Subcutaneous abdominal adipose tissue (tissue), 5 donors: ENCODE measurements around the gene CDKN3.
"Not testable (repeated sequence)": the region's sequence is repeated elsewhere in the genome, so short reads cannot be mapped to it uniquely, and the experiment has no call there.

Source experiments
- H3K27ac ChIP-seq: one replicate; pipeline ENCODE4 v1.7.0; 2013; ENCODE audit warnings: low read depth, mild to moderate bottlenecking, inconsistent platforms, low read length, moderate library complexity
- H3K27me3 ChIP-seq, 5 donors: one replicate each; pipeline ENCODE4 v1.7.0; 2013; ENCODE audit warnings: low read length in 5 of 5, inconsistent platforms in 1 of 5; ENCODE audit not compliant: control insufficient read depth in 5 of 5, insufficient read depth in 4 of 5
- H3K36me3 ChIP-seq, 5 donors: one replicate each; pipeline ENCODE4 v1.7.0; 2013; ENCODE audit warnings: low read length in 5 of 5; ENCODE audit not compliant: control insufficient read depth in 5 of 5, insufficient read depth in 5 of 5
- H3K4me1 ChIP-seq, 5 donors: one replicate each; pipeline ENCODE4 v1.7.0; 2013; ENCODE audit warnings: low read length in 5 of 5, mild to moderate bottlenecking in 3 of 5, moderate library complexity in 1 of 5; ENCODE audit not compliant: control insufficient read depth in 5 of 5, insufficient read depth in 5 of 5
- H3K4me3 ChIP-seq, 5 donors: one replicate each; pipeline ENCODE4 v1.7.0; 2013; ENCODE audit warnings: low read length in 5 of 5, low read depth in 1 of 5
- H3K9ac ChIP-seq, 5 donors: one replicate each; pipeline ENCODE4 v1.7.0; 2013; ENCODE audit warnings: low read length in 5 of 5, mild to moderate bottlenecking in 4 of 5, moderate library complexity in 3 of 5
- H3K9me3 ChIP-seq, 5 donors: one replicate each; pipeline ENCODE4 v1.7.0; 2013; ENCODE audit warnings: low read length in 5 of 5; ENCODE audit not compliant: control insufficient read depth in 5 of 5
- donor health status: healthy.
- donor health status: healthy.
- donor health status: healthy.
- donor health status: healthy.
- donor health status: healthy.

The CDKN3 gene

DNA sequence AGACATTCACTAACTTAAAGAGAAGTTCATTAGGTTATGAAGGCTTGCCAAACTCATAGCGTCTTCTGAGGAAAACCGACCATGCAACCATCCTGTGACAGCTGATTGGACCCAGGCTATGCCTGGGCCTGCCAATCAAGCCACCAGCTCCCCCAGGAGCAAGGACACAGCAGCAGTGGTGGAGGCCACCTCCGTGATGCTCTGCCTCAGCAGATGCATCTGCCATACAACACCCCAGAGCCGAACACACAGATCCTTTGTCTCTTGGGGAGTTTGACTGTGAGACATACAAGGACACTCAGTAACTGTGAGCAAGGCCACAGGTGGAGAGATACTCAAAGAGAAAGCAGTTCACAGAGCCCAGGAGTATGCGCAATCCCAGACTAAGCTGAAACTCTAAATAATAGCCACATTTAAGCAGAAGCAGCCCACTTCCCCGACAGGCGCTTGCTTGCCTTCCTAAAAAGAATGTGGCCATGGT lies 54.4 kb downstream of the CDKN3 start:
- no peak overlapping the region for H3K9ac ChIP-seq
- H3K27me3 ChIP-seq: no peaks in the 10 kb centered on the region
- no peak overlapping the region for H3K4me3 ChIP-seq
- no peaks in the 10 kb centered on the region for H3K9me3 ChIP-seq
- H3K27ac ChIP-seq: no peak overlapping the region
- peaks cover 0 to 4% (median 3%) of the 10 kb centered on the region in 5 donors for H3K4me1 ChIP-seq
- no peaks in the 10 kb centered on the region for H3K36me3 ChIP-seq

DNA sequence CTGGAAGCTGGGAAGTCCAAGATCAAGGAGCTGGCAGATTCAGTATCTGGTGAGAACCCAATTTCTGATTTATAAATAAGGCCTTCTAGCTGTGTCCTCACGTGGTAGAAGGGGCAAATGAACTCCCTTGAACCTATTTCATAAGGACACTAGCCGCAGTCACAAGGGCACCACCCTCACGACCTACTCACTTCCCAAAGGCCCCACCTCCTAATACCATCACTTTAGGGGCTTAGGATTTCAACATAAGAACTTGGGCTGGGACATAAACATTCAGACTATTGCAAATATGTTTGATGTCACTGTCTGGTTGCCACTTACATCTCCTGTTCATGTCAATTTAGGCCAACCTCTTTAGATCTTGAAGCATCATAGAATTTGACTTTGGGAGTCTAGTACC lies 55.2 kb downstream of the CDKN3 start:
- no peaks in the 10 kb centered on the region for H3K36me3 ChIP-seq
- no peak overlapping the region for H3K9ac ChIP-seq
- H3K27me3 ChIP-seq: no peaks in the 10 kb centered on the region
- no peak overlapping the region for H3K27ac ChIP-seq
- H3K4me1 ChIP-seq: peaks cover 0 to 4% (median 3%) of the 10 kb centered on the region in 5 donors
- no peak overlapping the region for H3K4me3 ChIP-seq
- H3K9me3 ChIP-seq: no peaks in the 10 kb centered on the region

DNA sequence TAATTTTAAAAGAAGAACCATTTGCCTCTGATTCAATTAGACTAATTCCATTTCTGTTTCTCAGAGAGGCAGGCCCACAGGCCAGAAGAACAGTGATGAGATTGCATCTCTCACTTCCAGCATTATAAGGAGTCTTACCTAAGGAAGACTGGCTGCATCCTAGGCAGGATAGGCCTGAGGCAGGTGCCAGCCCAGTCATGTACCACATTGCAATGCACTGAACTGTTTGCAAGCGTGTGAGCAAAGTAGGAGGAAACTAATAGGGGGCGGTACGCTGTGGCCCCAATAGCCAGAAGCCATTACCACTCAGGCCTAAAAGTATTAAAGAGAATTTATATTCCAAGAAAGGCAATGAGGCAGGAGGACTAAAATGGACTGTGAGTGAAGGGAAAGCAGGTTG lies 56.4 kb downstream of the CDKN3 start:
- Histone ChIP-seq H3K4me1 (peaks cover 0 to 4% (median 0%) of the 10 kb centered on the region in 5 donors), H3K9me3 (no peaks in the 10 kb centered on the region), H3K4me3 (no peak overlapping the region), H3K9ac (no peak overlapping the region), H3K36me3 (no peaks in the 10 kb centered on the region), H3K27ac (no peak overlapping the region), H3K27me3 (no peaks in the 10 kb centered on the region)

DNA sequence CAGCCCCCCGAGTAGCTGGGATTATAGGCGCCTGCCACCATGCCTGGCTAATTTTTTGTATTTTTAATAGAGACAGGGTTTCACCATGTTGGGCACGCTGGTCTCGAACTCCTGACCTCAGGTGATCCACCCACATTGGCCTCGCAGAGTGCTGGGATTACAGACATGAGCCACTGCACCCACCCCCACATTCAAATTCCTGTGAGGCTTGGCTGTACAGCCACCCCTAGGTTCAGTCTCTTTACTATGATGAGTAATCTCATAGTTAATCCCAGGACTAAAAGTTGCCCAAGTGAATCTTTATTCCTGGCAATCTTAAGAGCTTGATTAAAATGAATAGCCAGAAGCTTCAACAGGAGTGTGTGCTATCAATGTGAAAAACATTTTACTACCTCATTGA lies 57.2 kb downstream of the CDKN3 start:
- not testable (repeated sequence) for H3K4me3 ChIP-seq, H3K9me3 ChIP-seq, H3K27me3 ChIP-seq, H3K4me1 ChIP-seq, H3K36me3 ChIP-seq, H3K27ac ChIP-seq, H3K9ac ChIP-seq

DNA sequence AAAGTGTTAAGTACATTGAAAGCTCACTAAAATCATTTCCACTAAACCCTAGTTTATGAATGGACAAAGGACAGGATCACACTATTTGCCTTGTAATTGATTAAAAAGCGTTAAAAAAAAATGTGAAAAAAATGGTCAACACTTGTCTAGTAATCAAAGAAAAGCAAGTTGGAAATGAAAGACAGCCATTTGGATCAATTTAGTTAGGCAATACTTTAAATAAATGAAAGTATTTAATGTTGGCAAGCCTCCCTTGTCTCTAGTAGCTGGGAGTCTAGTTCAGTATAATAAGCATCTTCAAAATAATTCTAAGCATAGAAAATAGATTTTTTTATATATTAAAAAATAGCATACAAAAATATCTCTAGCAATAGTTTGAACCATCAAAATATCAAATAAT lies 58.6 kb downstream of the CDKN3 start:
- Histone ChIP-seq H3K4me3 (no peak overlapping the region), H3K9me3 (no peaks in the 10 kb centered on the region), H3K4me1 (peaks cover 0 to 3% (median 0%) of the 10 kb centered on the region in 5 donors), H3K9ac (no peak overlapping the region), H3K36me3 (no peaks in the 10 kb centered on the region), H3K27ac (no peak overlapping the region), H3K27me3 (no peaks in the 10 kb centered on the region)

DNA sequence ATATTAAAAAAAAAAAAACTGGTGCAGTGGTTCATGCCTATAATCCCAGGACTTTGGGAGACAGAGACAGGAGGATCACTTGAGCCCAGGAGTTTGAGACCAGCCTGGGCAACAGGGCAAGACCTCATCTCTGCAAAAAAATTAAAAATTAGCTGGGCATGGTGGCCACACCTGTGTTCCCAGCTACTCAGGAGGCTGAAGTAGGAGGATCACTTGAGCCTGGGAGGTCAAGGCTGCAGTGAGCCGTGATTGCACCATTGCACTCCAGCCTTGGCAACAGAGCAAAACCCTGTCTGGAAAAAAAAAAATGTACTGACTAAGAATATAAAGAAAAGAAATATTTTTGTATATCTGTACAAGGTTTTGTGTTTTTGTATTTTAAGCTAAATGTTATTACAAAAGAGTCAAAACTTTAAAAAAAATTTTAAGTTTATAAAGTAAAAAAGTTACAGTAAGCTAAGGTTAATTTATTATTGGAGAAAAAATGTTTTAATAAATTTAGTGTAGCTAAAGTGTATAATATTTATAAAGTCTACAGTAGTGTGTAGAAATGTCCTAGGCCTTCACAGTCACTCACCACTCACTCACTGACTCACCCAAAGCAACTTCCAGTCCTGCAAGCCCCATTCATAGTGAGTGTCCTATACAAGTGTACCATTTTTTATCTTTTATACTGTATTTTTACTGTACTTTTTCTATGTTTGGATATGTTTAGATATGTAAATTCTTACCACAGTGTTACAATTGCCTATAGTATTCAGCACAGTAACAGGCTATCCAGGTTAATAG lies 60.2 kb downstream of the CDKN3 start:
- not testable (repeated sequence) for H3K27me3 ChIP-seq, H3K4me1 ChIP-seq, H3K27ac ChIP-seq, H3K9ac ChIP-seq, H3K9me3 ChIP-seq, H3K36me3 ChIP-seq, H3K4me3 ChIP-seq

DNA sequence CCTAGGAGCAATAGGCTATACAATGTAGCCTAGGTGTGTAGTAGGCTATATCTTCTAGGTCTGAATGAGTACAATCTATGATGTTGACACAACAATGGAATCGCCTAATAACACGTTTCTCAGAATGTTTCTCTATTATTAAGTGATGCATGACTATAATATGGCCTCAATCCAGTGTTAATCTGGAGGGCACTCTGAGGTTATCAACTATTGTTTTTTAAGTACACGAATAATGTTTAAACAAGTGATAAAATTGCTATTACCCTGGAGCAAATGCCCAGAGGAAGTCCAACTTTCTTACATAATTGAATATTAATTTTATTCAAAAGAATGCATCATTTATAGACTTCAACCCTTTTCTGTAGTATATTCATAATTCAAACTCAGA lies 60.8 kb downstream of the CDKN3 start:
- H3K4me1 ChIP-seq: no peaks in the 10 kb centered on the region
- H3K9ac ChIP-seq: no peak overlapping the region
- no peak overlapping the region for H3K4me3 ChIP-seq
- H3K27ac ChIP-seq: no peak overlapping the region
- no peaks in the 10 kb centered on the region for H3K36me3 ChIP-seq
- H3K27me3 ChIP-seq: no peaks in the 10 kb centered on the region
- no peaks in the 10 kb centered on the region for H3K9me3 ChIP-seq

DNA sequence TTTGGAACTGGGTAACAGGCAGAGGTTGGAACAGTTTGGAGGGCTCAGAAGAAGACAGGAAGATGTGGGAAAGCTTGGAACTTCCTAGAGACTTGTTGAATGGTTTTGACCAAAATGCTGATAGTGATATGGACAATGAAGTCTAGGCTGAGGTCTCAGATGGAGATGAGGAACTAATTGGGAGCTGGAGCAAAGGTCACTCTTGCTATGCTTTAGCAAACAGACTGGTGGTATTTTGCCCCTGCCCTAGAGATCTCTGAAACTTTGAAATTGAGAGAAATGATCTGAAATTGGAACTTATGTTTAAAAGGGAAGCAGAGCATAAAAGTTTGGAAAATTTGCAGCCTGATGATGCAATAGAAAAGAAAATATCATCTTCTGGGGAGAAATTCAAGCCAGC lies 61.7 kb downstream of the CDKN3 start:
- H3K27ac ChIP-seq, H3K4me1 ChIP-seq, H3K9me3 ChIP-seq, H3K27me3 ChIP-seq, H3K9ac ChIP-seq, H3K36me3 ChIP-seq, H3K4me3 ChIP-seq: not testable (repeated sequence)

DNA sequence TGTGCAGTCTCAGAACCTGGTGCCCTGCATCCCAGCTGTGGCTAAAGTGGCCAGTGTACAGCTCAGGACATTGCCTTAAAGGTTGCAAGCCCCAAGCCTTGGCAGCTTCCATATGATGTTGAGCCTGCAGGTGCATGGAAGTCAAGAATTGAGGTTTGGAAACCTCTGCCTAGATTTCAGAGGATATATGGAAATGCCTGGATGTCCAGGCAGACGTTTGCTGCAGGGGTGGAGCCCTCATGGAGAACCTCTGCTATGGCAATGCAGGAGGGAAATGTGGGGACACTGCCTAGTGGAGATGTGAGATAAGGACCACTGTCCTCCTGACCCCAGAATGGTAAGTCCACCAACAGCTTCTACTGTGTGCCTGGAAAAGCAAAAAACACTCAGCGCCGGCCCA lies 62.3 kb downstream of the CDKN3 start:
- Histone ChIP-seq H3K4me1 (no peaks in the 10 kb centered on the region), H3K27me3 (no peaks in the 10 kb centered on the region), H3K9ac (no peak overlapping the region), H3K4me3 (no peak overlapping the region), H3K9me3 (no peaks in the 10 kb centered on the region), H3K36me3 (no peaks in the 10 kb centered on the region), H3K27ac (no peak overlapping the region)

DNA sequence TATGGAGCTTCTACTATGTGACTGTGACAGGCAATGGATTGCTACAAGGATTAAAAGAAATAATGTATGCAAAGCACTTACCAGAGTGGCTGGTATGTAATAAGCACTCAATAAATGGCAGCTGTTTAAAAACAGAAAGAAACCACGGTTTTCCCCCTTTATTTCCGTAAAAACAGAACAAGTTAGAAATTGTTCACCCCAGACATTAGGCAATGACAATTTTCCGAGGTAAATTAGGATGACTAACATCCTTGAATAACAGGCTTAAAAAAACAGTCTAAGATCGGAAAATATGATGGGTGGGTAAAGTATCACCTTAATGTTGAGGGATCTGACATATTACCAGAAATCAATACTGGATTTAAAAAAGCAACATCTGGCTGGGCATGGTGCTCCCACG lies 65.2 kb downstream of the CDKN3 start:
- Histone ChIP-seq H3K27ac (no peak overlapping the region), H3K27me3 (no peaks in the 10 kb centered on the region), H3K9me3 (peaks cover 0 to 2% (median 0%) of the 10 kb centered on the region in 5 donors), H3K9ac (no peak overlapping the region), H3K4me1 (peaks cover 0 to 3% (median 0%) of the 10 kb centered on the region in 5 donors), H3K4me3 (no peak overlapping the region), H3K36me3 (no peaks in the 10 kb centered on the region)
